IMR-90 (cell line): ENCODE data around the gene ADCY5. TPM values are rescaled to one million over a fixed set of nuclear protein-coding genes. Genes with fewer than 3 reads are reported as not detected.

ENCODE experiments used
- ATAC-seq: fragments of 200-7000 bp; cut with Tn5 transposase; 2 replicates; pipeline ENCODE4 v1.9.1; 2020; ENCODE audit warnings: low read depth, mild to moderate bottlenecking, moderate library complexity
- BruUV-seq: library from RNA; stranded (reverse); fragments of 400-500 nt; replicated peaks from 2 replicates; lab custom pipeline; 2021; lab: Mats Ljungman, UMichigan
- CTCF ChIA-PET: fragments of 300-600 bp; formaldehyde crosslinking; extraction: SDS; loops from one replicate; lab custom pipeline; 2021; ENCODE audit warnings: antibody characterized with exemption; lab: Yijun Ruan, JAX
- POLR2A ChIA-PET: fragments of 300-600 bp; sonication (Branson Sonifier 250); formaldehyde crosslinking; loops from one replicate; lab custom pipeline; 2022; ENCODE audit warnings: antibody characterized with exemption; ENCODE audit not compliant: unreplicated experiment; lab: Charles Lee
- DNase-seq: peaks from one replicate; pipeline ENCODE4 v3.0.0; 2013
- H2AFZ ChIP-seq: replicated peaks from 2 replicates; pipeline ENCODE3; 2013; ENCODE audit warnings: low read length, mild to moderate bottlenecking; ENCODE audit not compliant: poor library complexity
- H2AK5ac ChIP-seq: 2 replicates; pipeline ENCODE4 v1.6.1; 2013; ENCODE audit warnings: low read depth, low read length, inconsistent platforms
- H2AK9ac ChIP-seq: replicated peaks from 2 replicates; pipeline ENCODE3; 2013; ENCODE audit warnings: mild to moderate bottlenecking, low read depth, low read length, moderate library complexity; ENCODE audit not compliant: poor library complexity
- H2BK120ac ChIP-seq: 2 replicates; pipeline ENCODE4 v1.6.1; 2013; ENCODE audit warnings: low read depth, low read length, inconsistent platforms
- H2BK15ac ChIP-seq: 3 replicates; pipeline ENCODE4 v1.6.1; 2013; ENCODE audit warnings: low read depth, low read length, inconsistent platforms
- H2BK20ac ChIP-seq: 2 replicates; pipeline ENCODE4 v1.6.1; 2013; ENCODE audit warnings: low read depth, mild to moderate bottlenecking, inconsistent platforms, low read length, moderate library complexity
- H2BK5ac ChIP-seq: 2 replicates; pipeline ENCODE4 v1.6.1; 2013; ENCODE audit warnings: mild to moderate bottlenecking, low read depth, low read length, inconsistent platforms; ENCODE audit not compliant: poor library complexity, severe bottlenecking
- H3K14ac ChIP-seq: replicated peaks from 2 replicates; pipeline ENCODE4 v1.6.1; 2013; ENCODE audit warnings: low read depth, low read length, inconsistent platforms
- H3K18ac ChIP-seq: 2 replicates; pipeline ENCODE4 v1.6.1; 2013; ENCODE audit warnings: low read depth, low read length, control low read depth
- H3K23ac ChIP-seq: 2 replicates; pipeline ENCODE4 v1.6.1; 2013; ENCODE audit warnings: low read depth, low read length, inconsistent platforms
- H3K27ac ChIP-seq: 2 replicates; pipeline ENCODE4 v1.5.1; 2013; ENCODE audit warnings: mild to moderate bottlenecking, control low read depth, low read length; ENCODE audit not compliant: insufficient read depth
- H3K27me3 ChIP-seq: 2 replicates; pipeline ENCODE4 v1.6.1; 2013; ENCODE audit warnings: low read length; ENCODE audit not compliant: control insufficient read depth, insufficient read depth
- H3K36me3 ChIP-seq: 2 replicates; pipeline ENCODE4 v1.6.1; 2013; ENCODE audit warnings: low read length, mixed read lengths; ENCODE audit not compliant: control insufficient read depth, insufficient read depth
- H3K4ac ChIP-seq: 2 replicates; pipeline ENCODE4 v1.6.1; 2013; ENCODE audit warnings: low read depth, low read length, inconsistent platforms
- H3K4me1 ChIP-seq: 2 replicates; pipeline ENCODE4 v1.6.1; 2013; ENCODE audit warnings: low read length, mixed read lengths; ENCODE audit not compliant: control insufficient read depth, insufficient read depth
- H3K4me2 ChIP-seq: 2 replicates; pipeline ENCODE4 v1.6.1; 2013; ENCODE audit warnings: low read depth, mild to moderate bottlenecking, control low read depth, low read length, moderate library complexity
- H3K4me3 ChIP-seq: 2 replicates; pipeline ENCODE4 v1.5.1; 2013; ENCODE audit warnings: low read depth, mild to moderate bottlenecking, control low read depth, low read length, moderate library complexity; ENCODE audit not compliant: insufficient read depth
- H3K56ac ChIP-seq: 2 replicates; pipeline ENCODE4 v1.6.1; 2013; ENCODE audit warnings: low read length, inconsistent platforms; ENCODE audit not compliant: insufficient read depth; ENCODE audit errors: extremely low read depth
- H3K79me1 ChIP-seq, 2 experiments: 2 replicates each; pipeline ENCODE4 v1.6.1; 2013; ENCODE audit warnings: low read length in 2 of 2, inconsistent platforms in 1 of 2, low read depth in 1 of 2
- H3K9ac ChIP-seq: 2 replicates; pipeline ENCODE4 v1.6.1; 2013; ENCODE audit warnings: low read depth, low read length, control low read depth
- H3K9me1 ChIP-seq: 2 replicates; pipeline ENCODE4 v1.6.1; 2013; ENCODE audit warnings: low read length, inconsistent platforms; ENCODE audit not compliant: insufficient read depth
- H3K9me3 ChIP-seq: 2 replicates; pipeline ENCODE4 v1.6.1; 2013; ENCODE audit warnings: low read length; ENCODE audit not compliant: control insufficient read depth, insufficient read depth
- H4K20me1 ChIP-seq: 2 replicates; pipeline ENCODE4 v1.6.1; 2013; ENCODE audit warnings: low read length, inconsistent platforms; ENCODE audit not compliant: insufficient read depth
- H4K5ac ChIP-seq: 2 replicates; pipeline ENCODE4 v1.6.1; 2013; ENCODE audit warnings: mild to moderate bottlenecking, low read depth, low read length, control low read depth
- H4K8ac ChIP-seq, 2 experiments: 2 replicates each; pipeline ENCODE4 v1.6.1; 2013; ENCODE audit warnings: low read depth in 2 of 2, low read length in 2 of 2, control low read depth in 1 of 2, inconsistent platforms in 1 of 2
- H4K91ac ChIP-seq: 2 replicates; pipeline ENCODE4 v1.6.1; 2013; ENCODE audit warnings: low read depth, low read length, inconsistent platforms; ENCODE audit not compliant: insufficient read depth
- BHLHE40 ChIP-seq: fragments of 150-350 bp; IDR thresholded peaks from 2 replicates; pipeline ENCODE4 v1.6.1; 2016; ENCODE audit warnings: mild to moderate bottlenecking, low read depth, low read length
- CEBPB ChIP-seq: IDR thresholded peaks from 2 replicates; pipeline ENCODE4 v1.6.1; 2012; ENCODE audit warnings: low read depth, low read length, improper control_type of control experiment
- CHD1 ChIP-seq: IDR thresholded peaks from 2 replicates; pipeline ENCODE4 v1.6.1; 2012; ENCODE audit warnings: low read depth, low read length, improper control_type of control experiment
- FOS ChIP-seq: fragments of 150-350 bp; IDR thresholded peaks from 2 replicates; pipeline ENCODE4 v1.6.1; 2016; ENCODE audit warnings: low read depth, low read length
- MAFK ChIP-seq: IDR thresholded peaks from 2 replicates; pipeline ENCODE4 v1.6.1; 2012; ENCODE audit warnings: low read depth, low read length, improper control_type of control experiment
- MAZ ChIP-seq: IDR thresholded peaks from 2 replicates; pipeline ENCODE4 v1.6.1; 2012; ENCODE audit warnings: low read depth, mild to moderate bottlenecking, low read length, improper control_type of control experiment, moderate library complexity, borderline replicate concordance
- MXI1 ChIP-seq: IDR thresholded peaks from 2 replicates; pipeline ENCODE4 v1.6.1; 2012; ENCODE audit warnings: low read depth, mild to moderate bottlenecking, low read length, moderate library complexity, borderline replicate concordance
- NFE2L2 ChIP-seq: fragments of 150-350 bp; IDR thresholded peaks from 2 replicates; pipeline ENCODE4 v1.6.1; 2016; ENCODE audit warnings: low read depth, mild to moderate bottlenecking, low read length
- POLR2A ChIP-seq: IDR thresholded peaks from 2 replicates; pipeline ENCODE4 v1.6.1; 2012; ENCODE audit warnings: mild to moderate bottlenecking, low read depth, low read length
- RAD21 ChIP-seq: IDR thresholded peaks from 2 replicates; pipeline ENCODE4 v1.6.1; 2012; ENCODE audit warnings: low read length, improper control_type of control experiment
- RCOR1 ChIP-seq: IDR thresholded peaks from 2 replicates; pipeline ENCODE4 v1.6.1; 2012; ENCODE audit warnings: mild to moderate bottlenecking, low read length, improper control_type of control experiment; ENCODE audit not compliant: insufficient replicate concordance
- RFX5 ChIP-seq: IDR thresholded peaks from 2 replicates; pipeline ENCODE4 v1.8.0; 2012; ENCODE audit warnings: low read depth, mild to moderate bottlenecking, low read length, moderate library complexity
- SMC3 ChIP-seq: fragments of 150-350 bp; IDR thresholded peaks from 2 replicates; pipeline ENCODE4 v1.6.1; 2016; ENCODE audit warnings: low read depth, mild to moderate bottlenecking, antibody characterized with exemption, low read length, moderate library complexity
- WGBS, 2 experiments: methylation state at CpG; one replicate each; pipeline versions ENCODE4 v1.1.5 to v1.1.7; 2013; ENCODE audit warnings: missing lambda C conversion rate in 2 of 2; ENCODE audit not compliant: insufficient read length in 1 of 2; ENCODE audit errors: extremely low coverage in 2 of 2; 5-methylcytosine and 5-hydroxymethylcytosine counted together
- dilution Hi-C: fragments of 300-500 bp; cut with HindIII; formaldehyde crosslinking; loops from one replicate; pipeline ENCODE4 v1.14.3; 2018; ENCODE audit warnings: low sequenced_read_pairs; ENCODE audit not compliant: unreplicated experiment
- in situ Hi-C: fragments of 300-500 bp; cut with MboI; formaldehyde crosslinking; loops from 3 replicates; pipeline ENCODE4 v1.14.3; 2019; ENCODE audit warnings: low sequenced_read_pairs, inconsistent platforms, mixed read lengths
- intact Hi-C: fragments of 100-400 bp; cut with micrococcal nuclease; formaldehyde crosslinking; loops from 2 replicates; pipeline ENCODE4 v1.10.0; 2022
- polyA plus RNA-seq, 3 experiments: library from polyadenylated mRNA; depleted of rRNA; stranded (reverse); fragments of >200 nt; gene quantifications; 2 replicates each; pipeline ENCODE4 v1.2.3, GENCODE V29; 2012; ENCODE audit warnings: low replicate concordance in 1 of 3
- total RNA-seq: library from RNA; depleted of rRNA; stranded (reverse); fragments of >200 nt; gene quantifications from 2 replicates; pipeline ENCODE4 v1.2.3, GENCODE V29; 2012
- TF ChIP-seq, protein P1 (sequence below): fragments of 150-350 bp; IDR thresholded peaks from 2 replicates; pipeline ENCODE4 v1.6.1; 2017; ENCODE audit warnings: mild to moderate bottlenecking, antibody characterized with exemption, low read length, low read depth
- TF ChIP-seq, protein P2 (sequence below): fragments of 150-350 bp; IDR thresholded peaks from 2 replicates; pipeline ENCODE4 v1.6.1; 2016; ENCODE audit warnings: low read depth, mild to moderate bottlenecking, low read length, moderate library complexity, borderline replicate concordance
- TF ChIP-seq, protein P3 (sequence below): conservative IDR thresholded peaks from 2 replicates; pipeline ENCODE4 v1.5.1; 2012; ENCODE audit warnings: mild to moderate bottlenecking, low read depth, low read length, improper control_type of control experiment

The ADCY5 gene
- total and polyA plus RNA-seq, 2 of the 4 experiments (the other 2 are of a cell fraction): 0.14 to 0.18 TPM

DNA sequence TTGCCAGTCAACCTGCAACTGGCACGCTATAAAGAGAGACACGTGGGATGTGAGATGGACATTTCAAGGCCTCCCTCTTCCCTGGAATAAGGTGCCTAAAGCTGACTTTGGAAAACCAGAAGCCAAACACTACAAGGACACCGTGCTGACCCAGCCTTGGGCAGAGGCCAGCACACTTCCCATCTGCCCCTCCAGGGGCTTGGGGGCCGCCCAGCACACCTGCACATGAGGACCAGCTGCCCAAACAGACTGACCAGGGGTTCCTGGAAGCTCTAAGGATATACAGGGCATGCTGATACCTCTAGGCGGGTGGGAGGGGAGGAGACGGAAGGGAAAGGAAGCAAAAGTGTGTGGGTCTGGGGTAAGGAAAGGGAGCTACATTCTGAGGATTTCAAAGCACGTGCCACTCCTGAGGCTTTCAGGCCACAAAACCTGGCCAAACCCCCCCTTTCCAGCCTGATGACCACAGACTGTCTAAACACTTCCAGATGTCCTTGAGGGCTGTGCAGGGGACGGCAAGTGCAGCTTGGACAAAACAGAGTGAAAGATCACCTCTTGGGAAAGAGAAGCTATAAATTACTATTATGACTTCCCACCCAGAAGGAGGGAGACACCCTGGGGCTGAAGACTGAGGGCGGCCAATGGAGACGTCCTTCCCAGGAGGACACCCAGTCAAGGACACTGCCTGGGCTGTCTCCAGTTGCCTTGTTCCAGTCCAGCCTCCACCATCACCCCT, 57.9 kb downstream of the ADCY5 start:
- Histone ChIP-seq H2BK120ac (no peak overlapping the region), H4K91ac (no peak overlapping the region), H3K4me1 (peaks cover 2% of the 10 kb centered on the region; the same call in 1 of the 2 replicates), H2AFZ (no peak overlapping the region), H2BK5ac (no peak overlapping the region), H3K56ac (no peak overlapping the region), H3K27ac (no peak overlapping the region), H3K79me1 (no peaks in the 10 kb centered on the region), H3K4me3 (no peak overlapping the region), H4K20me1 (no peaks in the 10 kb centered on the region), H4K5ac (no peak overlapping the region), H2BK20ac (no peak overlapping the region), H2AK9ac (no peak overlapping the region), H3K9me3 (no peaks in the 10 kb centered on the region), H3K9ac (no peak overlapping the region), H3K4me2 (no peak overlapping the region), H4K8ac (no peak overlapping the region), H3K27me3 (peaks cover 36% of the 10 kb centered on the region), H2BK15ac (no peak overlapping the region), H3K4ac (no peak overlapping the region), H2AK5ac (no peak overlapping the region), H3K14ac (no peak overlapping the region), H3K18ac (no peak overlapping the region), H3K36me3 (no peaks in the 10 kb centered on the region), H3K9me1 (no peaks in the 10 kb centered on the region; the same call in 1 of the 2 replicates), H3K23ac (no peak overlapping the region)
- ATAC-seq (no peak), DNase-seq (no peak)
- ChIA-PET POLR2A (no interaction called here), CTCF (no interaction called here)
- in situ Hi-C loops: no loop called here
- TF ChIP-seq RCOR1: no peak
- no peak for TF ChIP-seq FOS
- no peak for TF ChIP-seq MAFK
- no peak for TF ChIP-seq BHLHE40
- TF ChIP-seq SMC3: no peak
- no peak for TF ChIP-seq MAZ
- TF ChIP-seq CEBPB: no peak
- TF ChIP-seq, protein P1, sequence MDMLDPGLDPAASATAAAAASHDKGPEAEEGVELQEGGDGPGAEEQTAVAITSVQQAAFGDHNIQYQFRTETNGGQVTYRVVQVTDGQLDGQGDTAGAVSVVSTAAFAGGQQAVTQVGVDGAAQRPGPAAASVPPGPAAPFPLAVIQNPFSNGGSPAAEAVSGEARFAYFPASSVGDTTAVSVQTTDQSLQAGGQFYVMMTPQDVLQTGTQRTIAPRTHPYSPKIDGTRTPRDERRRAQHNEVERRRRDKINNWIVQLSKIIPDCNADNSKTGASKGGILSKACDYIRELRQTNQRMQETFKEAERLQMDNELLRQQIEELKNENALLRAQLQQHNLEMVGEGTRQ: no peak
- TF ChIP-seq, protein P2, sequence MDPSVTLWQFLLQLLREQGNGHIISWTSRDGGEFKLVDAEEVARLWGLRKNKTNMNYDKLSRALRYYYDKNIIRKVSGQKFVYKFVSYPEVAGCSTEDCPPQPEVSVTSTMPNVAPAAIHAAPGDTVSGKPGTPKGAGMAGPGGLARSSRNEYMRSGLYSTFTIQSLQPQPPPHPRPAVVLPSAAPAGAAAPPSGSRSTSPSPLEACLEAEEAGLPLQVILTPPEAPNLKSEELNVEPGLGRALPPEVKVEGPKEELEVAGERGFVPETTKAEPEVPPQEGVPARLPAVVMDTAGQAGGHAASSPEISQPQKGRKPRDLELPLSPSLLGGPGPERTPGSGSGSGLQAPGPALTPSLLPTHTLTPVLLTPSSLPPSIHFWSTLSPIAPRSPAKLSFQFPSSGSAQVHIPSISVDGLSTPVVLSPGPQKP: no peak
- TF ChIP-seq RFX5: no peak
- TF ChIP-seq, protein P3, sequence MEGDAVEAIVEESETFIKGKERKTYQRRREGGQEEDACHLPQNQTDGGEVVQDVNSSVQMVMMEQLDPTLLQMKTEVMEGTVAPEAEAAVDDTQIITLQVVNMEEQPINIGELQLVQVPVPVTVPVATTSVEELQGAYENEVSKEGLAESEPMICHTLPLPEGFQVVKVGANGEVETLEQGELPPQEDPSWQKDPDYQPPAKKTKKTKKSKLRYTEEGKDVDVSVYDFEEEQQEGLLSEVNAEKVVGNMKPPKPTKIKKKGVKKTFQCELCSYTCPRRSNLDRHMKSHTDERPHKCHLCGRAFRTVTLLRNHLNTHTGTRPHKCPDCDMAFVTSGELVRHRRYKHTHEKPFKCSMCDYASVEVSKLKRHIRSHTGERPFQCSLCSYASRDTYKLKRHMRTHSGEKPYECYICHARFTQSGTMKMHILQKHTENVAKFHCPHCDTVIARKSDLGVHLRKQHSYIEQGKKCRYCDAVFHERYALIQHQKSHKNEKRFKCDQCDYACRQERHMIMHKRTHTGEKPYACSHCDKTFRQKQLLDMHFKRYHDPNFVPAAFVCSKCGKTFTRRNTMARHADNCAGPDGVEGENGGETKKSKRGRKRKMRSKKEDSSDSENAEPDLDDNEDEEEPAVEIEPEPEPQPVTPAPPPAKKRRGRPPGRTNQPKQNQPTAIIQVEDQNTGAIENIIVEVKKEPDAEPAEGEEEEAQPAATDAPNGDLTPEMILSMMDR: no peak
- TF ChIP-seq CHD1: no peak
- TF ChIP-seq MXI1: no peak
- no peak for TF ChIP-seq NFE2L2
- no peak for TF ChIP-seq RAD21
- TF ChIP-seq POLR2A: no peak
- intact Hi-C loops: no loop called here
- BruUV-seq: no TSS peak
- WGBS, 2 experiments: no CpG with 5 or more reads among the region's 10 CpGs
- dilution Hi-C loops: no loop called here
